Smooth muscle cell (in vitro differentiated cells): ENCODE measurements around the gene CRYAB. TPM values are rescaled to one million over a fixed set of nuclear protein-coding genes. Genes with fewer than 3 reads are reported as not detected.

Source experiments
- DNase-seq: peaks from one replicate; lab custom pipeline; 2025; ENCODE audit not compliant: unreplicated experiment; lab: John Stamatoyannopoulos, UW
- H2AFZ ChIP-seq: fragments of 200-600 bp; sonication (generic); 2 replicates; pipeline ENCODE4 v1.6.0; 2016; ENCODE audit warnings: antibody characterized with exemption, low read depth, mild to moderate bottlenecking
- H3F3A ChIP-seq: fragments of 200-600 bp; sonication (generic); 2 replicates; pipeline ENCODE4 v1.6.0; 2017; ENCODE audit warnings: antibody characterized with exemption, low read depth
- H3K27ac ChIP-seq: fragments of 200-600 bp; sonication (generic); 2 replicates; pipeline ENCODE4 v1.5.1; 2016; ENCODE audit warnings: low read depth, mild to moderate bottlenecking
- H3K27me3 ChIP-seq: fragments of 200-600 bp; sonication (generic); 2 replicates; pipeline ENCODE4 v1.6.1; 2016; ENCODE audit warnings: low read depth, mild to moderate bottlenecking
- H3K36me3 ChIP-seq: fragments of 200-600 bp; sonication (generic); 2 replicates; pipeline ENCODE4 v1.5.1; 2016; ENCODE audit warnings: low read depth
- H3K4me1 ChIP-seq: fragments of 200-600 bp; sonication (generic); 2 replicates; pipeline ENCODE4 v1.5.1; 2016; ENCODE audit warnings: low read depth
- H3K4me2 ChIP-seq: fragments of 200-600 bp; sonication (generic); 2 replicates; pipeline ENCODE4 v1.6.0; 2016; ENCODE audit warnings: mild to moderate bottlenecking
- H3K4me3 ChIP-seq: fragments of 200-600 bp; sonication (generic); 2 replicates; pipeline ENCODE4 v1.5.1; 2016; ENCODE audit warnings: mild to moderate bottlenecking
- H3K79me2 ChIP-seq: fragments of 200-600 bp; sonication (generic); 2 replicates; pipeline ENCODE4 v1.6.0; 2016; ENCODE audit warnings: low read depth, mild to moderate bottlenecking
- H3K9ac ChIP-seq: fragments of 200-600 bp; sonication (generic); 2 replicates; pipeline ENCODE4 v1.6.0; 2016; ENCODE audit warnings: low read depth
- H3K9me3 ChIP-seq: fragments of 200-600 bp; sonication (generic); replicated peaks from 2 replicates; pipeline ENCODE4 v1.5.1; 2016; ENCODE audit warnings: low read depth
- H4K20me1 ChIP-seq: fragments of 200-600 bp; sonication (generic); 2 replicates; pipeline ENCODE4 v1.6.0; 2016; ENCODE audit warnings: low read depth
- CTCF ChIP-seq: fragments of 200-600 bp; sonication (generic); IDR thresholded peaks from 2 replicates; pipeline ENCODE4 v1.5.1; 2017; ENCODE audit warnings: borderline replicate concordance, mild to moderate bottlenecking, antibody characterized with exemption; ENCODE audit not compliant: insufficient read depth, poor library complexity, severe bottlenecking
- WGBS: methylation state at CpG from one replicate; pipeline ENCODE4 v1.1.7; 2016; ENCODE audit warnings: low lambda C conversion rate; 5-methylcytosine and 5-hydroxymethylcytosine counted together
- polyA plus RNA-seq: library from polyadenylated mRNA; unstranded; fragments of >200 nt; fragmentation: Nextera tagmentation; extraction: Ambion mirVana; gene quantifications from 2 replicates; pipeline ENCODE4 v1.2.1, GENCODE V29; 2016
- total RNA-seq: library from RNA; depleted of rRNA; stranded (reverse); fragments of >200 nt; gene quantifications from 2 replicates; pipeline ENCODE4 v1.2.3, GENCODE V29; 2014

CRYAB gene
- total RNA-seq, result 26.6 and 47.4 TPM in 2 replicates
- 97.4 and 125 TPM in 2 replicates for polyA plus RNA-seq

- Histone ChIP-seq H3K36me3 (no peaks in the 10 kb centered on the region), H3K27ac (peak within 1 kb of the TSS; percentile 82), H4K20me1 (no peaks in the 10 kb centered on the region), H3K9me3 (no peaks in the 10 kb centered on the region), H3F3A (no peaks in the 10 kb centered on the region), H3K9ac (peak within 1 kb of the TSS; percentile 52), H3K79me2 (no peaks in the 10 kb centered on the region), H3K4me1 (peaks cover 9% of the 10 kb centered on the region), H3K4me3 (peak within 1 kb of the TSS; percentile 25), H3K27me3 (no peaks in the 10 kb centered on the region), H3K4me2 (peak within 1 kb of the TSS; percentile 74), H2AFZ (peak within 1 kb of the TSS; percentile 89)
- WGBS, result 47% methylated on average over 17 of the region's 17 CpGs
- peak; percentile 62 for DNase-seq
- TF ChIP-seq CTCF, result no peak
These were observed at the start of gene CRYAB for GRCh38 chr11:111911563-111912401. Gene CRYAB (minus strand): TSS chr11:111911770. CDS start chr11:111911724, 46 bp downstream.

- peak overlapping the region; percentile 85 for H3K27ac ChIP-seq
- H3K36me3 ChIP-seq, result no peaks in the 10 kb centered on the region
- no peaks in the 10 kb centered on the region for H3K79me2 ChIP-seq
- no peaks in the 10 kb centered on the region for H3F3A ChIP-seq
- H3K4me3 ChIP-seq, result no peak overlapping the region
- H2AFZ ChIP-seq, result no peak overlapping the region
- 43% methylated on average over 5 of the region's 5 CpGs for WGBS
- no peak for DNase-seq
- H3K27me3 ChIP-seq, result no peaks in the 10 kb centered on the region
- H3K4me2 ChIP-seq, result no peak overlapping the region
- H3K9me3 ChIP-seq, result no peaks in the 10 kb centered on the region
- peaks cover 12% of the 10 kb centered on the region for H4K20me1 ChIP-seq
- H3K9ac ChIP-seq, result peak overlapping the region; percentile 66
- TF ChIP-seq CTCF, result no peak
- peaks cover 7% of the 10 kb centered on the region for H3K4me1 ChIP-seq
These were observed 49.3 kb upstream of the CRYAB start for GRCh38 chr11:111960916-111961315.

- WGBS, result 100% methylated on average over 12 of the region's 12 CpGs
- H3K9ac ChIP-seq, result no peak overlapping the region
- no peak overlapping the region for H3K27ac ChIP-seq
- H3K36me3 ChIP-seq, result no peaks in the 10 kb centered on the region
- H3K4me2 ChIP-seq, result no peak overlapping the region
- no peak overlapping the region for H3K4me3 ChIP-seq
- no peaks in the 10 kb centered on the region for H3K9me3 ChIP-seq
- TF ChIP-seq CTCF, result no peak
- H3K27me3 ChIP-seq, result no peaks in the 10 kb centered on the region
- H3K79me2 ChIP-seq, result peaks cover 7% of the 10 kb centered on the region
- H3F3A ChIP-seq, result no peaks in the 10 kb centered on the region
- H4K20me1 ChIP-seq, result peaks cover 12% of the 10 kb centered on the region
- no peak overlapping the region for H2AFZ ChIP-seq
- no peaks in the 10 kb centered on the region for H3K4me1 ChIP-seq
- no peak for DNase-seq
These were observed 46.3 kb upstream of the CRYAB start for GRCh38 chr11:111957663-111958444.
